Activated naive CD4-positive, alpha-beta T cell treated with anti-CD3 and anti-CD28 coated beads, Interleukin-2, amount 50 U/mL, for 24 hours (primary cell): ENCODE measurements around the gene IPO8.
"Not testable (repeated sequence)": the region's sequence is repeated elsewhere in the genome, so short reads cannot be mapped to it uniquely, and the experiment has no call there.

Source experiments
- H3K27ac Mint-ChIP-seq: one replicate; pipeline ENCODE4 v1.8.0; 2021; ENCODE audit warnings: mild to moderate bottlenecking, mixed read lengths
- H3K27me3 Mint-ChIP-seq: one replicate; pipeline ENCODE4 v1.8.0; 2021; ENCODE audit warnings: mixed read lengths
- H3K36me3 Mint-ChIP-seq: one replicate; pipeline ENCODE4 v1.8.0; 2021; ENCODE audit warnings: mixed read lengths
- H3K4me1 Mint-ChIP-seq: one replicate; pipeline ENCODE4 v1.8.0; 2021; ENCODE audit warnings: mixed read lengths
- H3K4me3 Mint-ChIP-seq: one replicate; pipeline ENCODE4 v1.8.0; 2021; ENCODE audit warnings: mild to moderate bottlenecking, mixed read lengths
- H3K9me3 Mint-ChIP-seq: one replicate; pipeline ENCODE4 v1.8.0; 2021; ENCODE audit warnings: mixed read lengths

IPO8 gene

DNA sequence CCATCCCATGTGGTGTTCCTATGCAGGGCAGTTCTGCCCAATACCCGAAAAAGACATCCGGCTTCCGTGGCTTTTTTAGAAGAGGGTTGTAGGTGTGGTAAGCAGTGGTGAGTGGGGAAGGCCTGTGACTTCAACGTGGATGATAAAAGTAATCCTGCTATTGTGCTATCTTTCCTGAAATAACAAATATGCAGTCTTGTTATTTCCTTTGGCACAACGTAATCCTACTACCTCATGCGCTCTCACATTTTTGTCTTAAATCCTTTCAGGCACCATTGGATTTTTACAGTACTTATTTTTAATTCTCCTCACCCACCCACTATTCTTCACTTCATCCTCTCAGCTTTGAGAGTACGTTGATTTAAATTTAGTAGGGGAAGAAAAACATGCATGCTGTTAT is 96.8 kb downstream of the IPO8 start:
- H3K4me1 Mint-ChIP-seq = no peaks in the 10 kb centered on the region
- H3K27me3 Mint-ChIP-seq = peaks cover 2% of the 10 kb centered on the region
- H3K9me3 Mint-ChIP-seq = peaks cover 16% of the 10 kb centered on the region
- H3K27ac Mint-ChIP-seq = no peak overlapping the region
- peaks cover 6% of the 10 kb centered on the region for H3K36me3 Mint-ChIP-seq
- H3K4me3 Mint-ChIP-seq = no peak overlapping the region

DNA sequence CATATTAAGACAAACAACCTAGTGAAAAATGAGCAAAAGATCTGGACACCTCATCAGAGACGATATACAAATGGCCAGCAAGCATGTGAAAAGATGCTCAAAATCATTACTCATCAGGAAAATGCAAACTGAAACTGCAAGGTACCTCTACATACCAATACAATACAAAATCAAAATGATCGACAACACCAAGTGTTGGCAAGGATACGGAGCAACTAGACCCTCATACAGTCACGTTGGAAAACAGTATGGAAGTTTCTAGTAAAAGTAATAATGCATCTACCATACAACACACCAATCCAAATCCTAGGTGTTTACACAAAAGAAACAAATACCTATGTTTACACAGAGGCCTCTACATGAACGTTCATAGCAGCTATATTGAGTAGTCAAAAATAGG is 99.9 kb downstream of the IPO8 start:
- Mint-ChIP-seq H3K27me3 (no peaks in the 10 kb centered on the region), H3K4me1 (no peaks in the 10 kb centered on the region), H3K4me3 (no peak overlapping the region), H3K9me3 (no peaks in the 10 kb centered on the region), H3K27ac (no peak overlapping the region), H3K36me3 (peaks cover 3% of the 10 kb centered on the region)

DNA sequence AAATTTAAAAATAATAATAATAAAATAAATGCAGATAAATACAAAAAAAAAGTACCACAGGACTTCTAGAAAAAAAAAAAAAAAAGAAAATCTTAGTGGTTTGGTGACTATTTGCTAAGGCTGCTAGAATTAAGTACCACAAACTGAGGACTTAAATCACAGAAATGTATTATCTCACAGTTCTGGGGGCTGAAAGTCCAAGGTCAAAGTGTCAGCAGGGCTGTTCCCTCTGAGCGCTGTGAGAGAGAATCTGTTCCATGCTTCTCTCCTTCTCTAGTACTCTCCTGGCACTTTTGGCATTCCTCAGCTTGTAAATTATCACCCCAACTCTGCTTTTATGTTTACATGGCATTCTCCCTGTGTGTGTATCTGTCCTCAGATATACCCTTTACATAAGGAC is 101.2 kb downstream of the IPO8 start:
- Mint-ChIP-seq H3K27me3 (no peaks in the 10 kb centered on the region), H3K27ac (no peak overlapping the region), H3K4me1 (no peaks in the 10 kb centered on the region), H3K36me3 (peaks cover 3% of the 10 kb centered on the region), H3K9me3 (no peaks in the 10 kb centered on the region), H3K4me3 (no peak overlapping the region)

DNA sequence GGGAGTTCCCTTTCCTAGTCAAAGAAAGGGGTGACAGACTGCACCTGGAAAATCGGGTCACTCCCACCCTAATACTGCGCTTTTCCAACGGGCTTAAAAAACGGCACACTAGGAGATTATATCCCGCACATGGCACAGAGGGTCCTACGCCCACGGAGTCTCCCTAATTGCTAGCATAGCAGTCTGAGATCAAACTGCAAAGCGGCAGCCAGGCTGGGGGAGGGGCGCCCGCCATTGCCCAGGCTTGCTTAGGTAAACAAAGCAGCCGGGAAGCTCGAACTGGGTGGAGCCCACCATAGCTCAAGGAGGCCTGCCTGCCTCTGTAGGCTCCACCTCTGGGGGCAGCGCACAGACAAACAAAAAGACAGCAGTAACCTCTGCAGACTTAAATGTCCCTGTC is 107.1 kb downstream of the IPO8 start:
- H3K36me3 Mint-ChIP-seq, H3K27me3 Mint-ChIP-seq, H3K4me1 Mint-ChIP-seq, H3K4me3 Mint-ChIP-seq, H3K27ac Mint-ChIP-seq, H3K9me3 Mint-ChIP-seq: not testable (repeated sequence)

DNA sequence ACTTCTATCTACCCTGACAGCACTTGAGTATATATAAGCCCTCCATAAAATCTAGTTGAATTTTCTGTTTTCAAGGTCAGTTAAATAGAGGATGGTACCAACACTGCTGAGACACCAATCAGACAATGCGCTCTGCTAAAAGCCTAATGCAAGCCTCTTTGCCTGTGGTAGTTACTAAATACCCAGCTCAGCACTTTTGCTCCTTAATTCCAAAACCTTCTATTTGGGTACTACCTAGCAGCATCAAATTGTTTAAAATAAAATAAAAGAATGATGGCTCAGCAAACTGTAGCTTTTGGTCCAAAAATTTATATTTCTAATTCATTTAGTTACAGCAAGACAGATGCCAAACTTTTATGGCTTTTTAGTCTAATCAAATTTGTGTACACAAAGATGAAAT is 107.9 kb downstream of the IPO8 start:
- no peaks in the 10 kb centered on the region for H3K4me1 Mint-ChIP-seq
- H3K4me3 Mint-ChIP-seq = no peak overlapping the region
- H3K9me3 Mint-ChIP-seq = no peaks in the 10 kb centered on the region
- peaks cover 3% of the 10 kb centered on the region for H3K36me3 Mint-ChIP-seq
- no peak overlapping the region for H3K27ac Mint-ChIP-seq
- H3K27me3 Mint-ChIP-seq = no peaks in the 10 kb centered on the region

DNA sequence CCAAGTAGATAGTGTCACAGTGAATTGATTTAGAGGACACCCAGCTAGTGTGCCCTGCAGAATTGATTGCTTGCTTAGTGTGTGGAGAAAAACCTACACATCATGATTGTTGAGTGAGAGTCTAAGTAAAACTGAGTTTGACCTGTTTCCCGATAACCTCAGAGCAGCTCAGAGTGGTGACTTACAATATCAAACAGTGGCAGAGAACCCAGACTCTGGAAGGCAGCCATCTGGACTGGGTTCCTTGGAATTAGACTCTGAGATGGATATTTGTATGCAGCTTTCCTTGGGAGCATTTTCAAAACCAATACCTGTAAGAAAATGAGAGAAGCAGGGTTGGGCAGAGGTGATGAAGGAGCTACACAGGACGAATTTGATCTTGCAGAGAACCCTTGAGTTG is 109.8 kb downstream of the IPO8 start:
- H3K27me3 Mint-ChIP-seq = no peaks in the 10 kb centered on the region
- no peaks in the 10 kb centered on the region for H3K36me3 Mint-ChIP-seq
- no peaks in the 10 kb centered on the region for H3K4me1 Mint-ChIP-seq
- no peaks in the 10 kb centered on the region for H3K9me3 Mint-ChIP-seq
- H3K4me3 Mint-ChIP-seq = no peak overlapping the region
- no peak overlapping the region for H3K27ac Mint-ChIP-seq

DNA sequence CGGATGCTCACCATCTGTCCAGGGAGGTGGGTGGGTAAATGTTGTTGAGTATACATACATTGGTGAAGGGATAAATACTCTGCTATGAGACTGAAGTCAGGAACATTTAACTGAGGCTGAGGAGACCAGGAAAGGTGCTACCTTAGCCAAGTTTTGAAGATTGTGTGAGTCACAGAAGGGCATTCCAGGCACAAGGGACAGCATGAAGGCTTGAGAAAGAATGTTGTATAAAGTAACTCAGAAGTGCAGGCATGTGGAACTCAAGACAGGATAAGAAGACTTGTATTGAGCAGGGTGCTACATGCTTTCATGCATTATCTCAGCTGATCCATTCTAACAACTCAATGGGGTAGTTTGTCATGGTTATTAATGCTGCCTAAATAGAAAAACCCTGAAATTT is 112.7 kb downstream of the IPO8 start:
- H3K27ac Mint-ChIP-seq = no peak overlapping the region
- H3K4me1 Mint-ChIP-seq = no peaks in the 10 kb centered on the region
- H3K4me3 Mint-ChIP-seq = no peak overlapping the region
- no peaks in the 10 kb centered on the region for H3K27me3 Mint-ChIP-seq
- H3K9me3 Mint-ChIP-seq = no peaks in the 10 kb centered on the region
- H3K36me3 Mint-ChIP-seq = no peaks in the 10 kb centered on the region

DNA sequence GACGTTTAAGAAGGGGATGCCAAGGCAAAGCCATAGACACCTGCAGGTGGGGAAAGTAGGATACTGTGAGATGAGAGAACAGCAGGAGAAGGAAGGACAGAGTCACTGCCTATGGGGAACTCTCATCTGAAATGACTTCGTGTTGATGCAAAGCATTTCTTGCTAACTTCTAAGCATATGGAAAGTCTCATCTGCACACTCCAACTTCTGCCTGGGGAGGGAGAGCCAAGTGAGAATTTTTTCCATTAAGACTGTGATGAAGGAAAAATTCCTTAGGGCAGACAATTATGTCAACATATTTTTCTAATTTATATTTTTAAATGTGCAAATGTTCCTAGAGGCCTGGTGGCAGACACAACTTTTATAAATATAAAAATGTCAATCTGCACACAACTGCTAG is 115.3 kb downstream of the IPO8 start:
- no peaks in the 10 kb centered on the region for H3K4me1 Mint-ChIP-seq
- H3K9me3 Mint-ChIP-seq = no peaks in the 10 kb centered on the region
- H3K36me3 Mint-ChIP-seq = no peaks in the 10 kb centered on the region
- H3K27ac Mint-ChIP-seq = no peak overlapping the region
- H3K4me3 Mint-ChIP-seq = no peak overlapping the region
- H3K27me3 Mint-ChIP-seq = no peaks in the 10 kb centered on the region
